K562 (cell line): Measurements from ENCODE around the gene PYCR2. TPM values are rescaled to one million over a fixed set of nuclear protein-coding genes. Genes with fewer than 3 reads are reported as not detected.
A peak's percentile ranks its signal among the peaks of the same experiment; 100 is the strongest.

Source experiments
- BACH1 ChIP-seq: fragments of 200-800 bp; sonication (Bioruptor generic); IDR thresholded peaks from 2 replicates; pipeline ENCODE4 v1.6.1; 2016; ENCODE audit warnings: missing genetic modification characterization, missing compliant biosample characterization
- CBFA2T3 ChIP-seq: fragments of 450-650 bp; IDR thresholded peaks from 2 replicates; pipeline ENCODE4 v1.6.1; 2017
- CBX5 ChIP-seq: IDR thresholded peaks from 2 replicates; pipeline ENCODE4 v1.6.1; 2014; ENCODE audit warnings: low read depth, borderline replicate concordance
- IFI16 ChIP-seq: fragments of 250-450 bp; sonication (Bioruptor Pico); IDR thresholded peaks from 2 replicates; pipeline ENCODE4 v2.1.2; 2022; ENCODE audit warnings: mild to moderate bottlenecking, inconsistent platforms
- KAT8 ChIP-seq: fragments of 450-650 bp; IDR thresholded peaks from 2 replicates; pipeline ENCODE4 v1.6.1; 2016; ENCODE audit warnings: low read depth, mild to moderate bottlenecking
- KLF6 ChIP-seq: fragments of 250-450 bp; sonication (Bioruptor Pico); IDR thresholded peaks from 2 replicates; pipeline ENCODE4 v1.4.0; 2020; ENCODE audit warnings: mild to moderate bottlenecking, moderate library complexity, borderline replicate concordance
- PCBP1 ChIP-seq: fragments of 200-400 bp; formaldehyde crosslinking; IDR thresholded peaks from 2 replicates; pipeline ENCODE4 v1.6.1; 2018; ENCODE audit warnings: mild to moderate bottlenecking, low read depth, low read length; ENCODE audit not compliant: poor library complexity, severe bottlenecking
- PRMT5 ChIP-seq: sonication (generic); formaldehyde crosslinking; IDR thresholded peaks from 2 replicates; pipeline ENCODE4 v1.5.0; 2020; ENCODE audit warnings: missing genetic modification reagents
- PTTG1 ChIP-seq: fragments of 450-650 bp; IDR thresholded peaks from 2 replicates; pipeline ENCODE4 v1.6.1; 2016; ENCODE audit warnings: low read depth, mild to moderate bottlenecking, missing genetic modification characterization, missing compliant biosample characterization
- SMAD4 ChIP-seq: fragments of 250-450 bp; sonication (Bioruptor Pico); conservative IDR thresholded peaks from 2 replicates; pipeline ENCODE4 v1.8.0; 2021; ENCODE audit warnings: inconsistent platforms, mild to moderate bottlenecking, moderate library complexity
- SMARCA5 ChIP-seq: fragments of 450-650 bp; IDR thresholded peaks from 2 replicates; pipeline ENCODE4 v1.6.1; 2016
- YBX1 ChIP-seq: fragments of 450-650 bp; IDR thresholded peaks from 2 replicates; pipeline ENCODE4 v1.7.1; 2016; ENCODE audit warnings: mild to moderate bottlenecking
- ZNF79 ChIP-seq: fragments of 250-450 bp; sonication (Bioruptor Pico); IDR thresholded peaks from 2 replicates; pipeline ENCODE4 v1.4.0; 2020; ENCODE audit warnings: low read depth, mild to moderate bottlenecking, moderate library complexity
- polyA plus RNA-seq, 8 experiments: library from polyadenylated mRNA; depleted of rRNA in 4 of 8; stranded (reverse) in 5 of 8; unstranded in 3 of 8; fragments of >200 nt; fragmentation: Nextera tagmentation in 2 of 8; fragmentation: Illumina TruSeq in 1 of 8; extraction: Ambion mirVana in 2 of 8; extraction: Trizol in 1 of 8; gene quantifications; 2 replicates each; pipeline versions ENCODE4 v1.2.1 to v1.2.3, GENCODE V29; 2011 to 2014; ENCODE audit warnings: inconsistent platforms in 1 of 8, missing spikeins in 1 of 8
- total RNA-seq, 7 experiments: library from RNA; depleted of rRNA in 6 of 7; stranded (reverse); fragments of >200 nt in 6 of 7; fragmentation: Illumina TruSeq in 2 of 7; extraction: Trizol in 2 of 7; gene quantifications; 2 replicates each; pipeline versions ENCODE4 v1.2.1 to v1.2.3, GENCODE V29; 2011 to 2021; ENCODE audit warnings: low replicate concordance in 1 of 7
- TF ChIP-seq, protein P1 (sequence below): fragments of 450-650 bp; IDR thresholded peaks from 2 replicates; pipeline ENCODE4 v1.6.1; 2017; ENCODE audit warnings: antibody characterized with exemption, mild to moderate bottlenecking
- TF ChIP-seq, protein P2 (sequence below): fragments of 450-650 bp; IDR thresholded peaks from one replicate; pipeline ENCODE4 v1.6.1; 2018; ENCODE audit warnings: mild to moderate bottlenecking, moderate library complexity; ENCODE audit not compliant: partially characterized antibody
- TF ChIP-seq, protein P3 (sequence below): IDR thresholded peaks from 2 replicates; pipeline ENCODE4 v1.6.1; 2011; ENCODE audit not compliant: insufficient read length; ENCODE audit errors: extremely low read depth
- TF ChIP-seq, protein P4 (sequence below): fragments of 450-650 bp; IDR thresholded peaks from 2 replicates; pipeline ENCODE4 v1.7.1; 2018; ENCODE audit warnings: mild to moderate bottlenecking, low read depth; ENCODE audit not compliant: partially characterized antibody
- TF ChIP-seq, protein P5 (sequence below): fragments of 250-450 bp; sonication (Bioruptor Pico); IDR thresholded peaks from 2 replicates; pipeline ENCODE4 v1.8.0; 2021; ENCODE audit warnings: mild to moderate bottlenecking, moderate library complexity

The PYCR2 gene
- total and polyA plus RNA-seq, 9 of the 15 experiments (the other 6 are each of a cell fraction or from before 2014, with no cell fraction given), result 5.5 to 219 (median 127) TPM

DNA sequence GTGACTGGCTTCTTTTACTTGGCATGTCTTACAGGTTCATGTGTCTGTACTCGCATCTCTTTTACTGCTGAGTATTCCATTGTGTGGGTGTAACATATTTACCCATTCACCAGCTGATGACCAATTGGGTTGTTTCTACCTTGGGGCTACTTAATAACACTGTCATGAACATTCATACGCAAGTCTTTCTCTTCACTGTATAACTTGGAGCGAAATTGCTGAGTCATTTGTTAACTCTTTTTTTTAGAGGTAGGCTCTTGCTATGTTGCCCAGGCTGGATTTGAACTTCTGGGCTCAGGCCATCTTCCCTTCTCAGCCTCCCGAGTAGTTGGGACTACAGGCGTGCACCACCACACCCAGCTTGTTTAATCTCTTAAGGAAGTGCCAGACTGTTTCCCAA, 6.5 kb downstream of the PYCR2 start (continued):
- TF ChIP-seq, protein P1, sequence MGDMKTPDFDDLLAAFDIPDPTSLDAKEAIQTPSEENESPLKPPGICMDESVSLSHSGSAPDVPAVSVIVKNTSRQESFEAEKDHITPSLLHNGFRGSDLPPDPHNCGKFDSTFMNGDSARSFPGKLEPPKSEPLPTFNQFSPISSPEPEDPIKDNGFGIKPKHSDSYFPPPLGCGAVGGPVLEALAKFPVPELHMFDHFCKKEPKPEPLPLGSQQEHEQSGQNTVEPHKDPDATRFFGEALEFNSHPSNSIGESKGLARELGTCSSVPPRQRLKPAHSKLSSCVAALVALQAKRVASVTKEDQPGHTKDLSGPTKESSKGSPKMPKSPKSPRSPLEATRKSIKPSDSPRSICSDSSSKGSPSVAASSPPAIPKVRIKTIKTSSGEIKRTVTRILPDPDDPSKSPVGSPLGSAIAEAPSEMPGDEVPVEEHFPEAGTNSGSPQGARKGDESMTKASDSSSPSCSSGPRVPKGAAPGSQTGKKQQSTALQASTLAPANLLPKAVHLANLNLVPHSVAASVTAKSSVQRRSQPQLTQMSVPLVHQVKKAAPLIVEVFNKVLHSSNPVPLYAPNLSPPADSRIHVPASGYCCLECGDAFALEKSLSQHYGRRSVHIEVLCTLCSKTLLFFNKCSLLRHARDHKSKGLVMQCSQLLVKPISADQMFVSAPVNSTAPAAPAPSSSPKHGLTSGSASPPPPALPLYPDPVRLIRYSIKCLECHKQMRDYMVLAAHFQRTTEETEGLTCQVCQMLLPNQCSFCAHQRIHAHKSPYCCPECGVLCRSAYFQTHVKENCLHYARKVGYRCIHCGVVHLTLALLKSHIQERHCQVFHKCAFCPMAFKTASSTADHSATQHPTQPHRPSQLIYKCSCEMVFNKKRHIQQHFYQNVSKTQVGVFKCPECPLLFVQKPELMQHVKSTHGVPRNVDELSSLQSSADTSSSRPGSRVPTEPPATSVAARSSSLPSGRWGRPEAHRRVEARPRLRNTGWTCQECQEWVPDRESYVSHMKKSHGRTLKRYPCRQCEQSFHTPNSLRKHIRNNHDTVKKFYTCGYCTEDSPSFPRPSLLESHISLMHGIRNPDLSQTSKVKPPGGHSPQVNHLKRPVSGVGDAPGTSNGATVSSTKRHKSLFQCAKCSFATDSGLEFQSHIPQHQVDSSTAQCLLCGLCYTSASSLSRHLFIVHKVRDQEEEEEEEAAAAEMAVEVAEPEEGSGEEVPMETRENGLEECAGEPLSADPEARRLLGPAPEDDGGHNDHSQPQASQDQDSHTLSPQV, result 0 out of 2 replicates have a peak, but pooled peaks have one; percentile 32
- TF ChIP-seq IFI16 (CRISPR knock-in tag) (no peak), KLF6 (CRISPR knock-in tag) (no peak), BACH1 (tag) (peak; percentile 87; the same call in 1 of the 2 replicates), CBFA2T3 (no peak), PTTG1 (tag) (no peak), SMAD4 (0 out of 2 replicates have a peak, but pooled peaks have one; percentile 33), ZNF79 (CRISPR knock-in tag) (no peak), KAT8 (no peak), PCBP1 (no peak), PRMT5 (CRISPR knock-in tag) (no peak), CBX5 (no peak), YBX1 (no peak), SMARCA5 (0 out of 2 replicates have a peak, but pooled peaks have one; percentile 50)
- TF ChIP-seq, protein P2, sequence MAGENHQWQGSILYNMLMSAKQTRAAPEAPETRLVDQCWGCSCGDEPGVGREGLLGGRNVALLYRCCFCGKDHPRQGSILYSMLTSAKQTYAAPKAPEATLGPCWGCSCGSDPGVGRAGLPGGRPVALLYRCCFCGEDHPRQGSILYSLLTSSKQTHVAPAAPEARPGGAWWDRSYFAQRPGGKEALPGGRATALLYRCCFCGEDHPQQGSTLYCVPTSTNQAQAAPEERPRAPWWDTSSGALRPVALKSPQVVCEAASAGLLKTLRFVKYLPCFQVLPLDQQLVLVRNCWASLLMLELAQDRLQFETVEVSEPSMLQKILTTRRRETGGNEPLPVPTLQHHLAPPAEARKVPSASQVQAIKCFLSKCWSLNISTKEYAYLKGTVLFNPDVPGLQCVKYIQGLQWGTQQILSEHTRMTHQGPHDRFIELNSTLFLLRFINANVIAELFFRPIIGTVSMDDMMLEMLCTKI, result no peak
- TF ChIP-seq, protein P3, sequence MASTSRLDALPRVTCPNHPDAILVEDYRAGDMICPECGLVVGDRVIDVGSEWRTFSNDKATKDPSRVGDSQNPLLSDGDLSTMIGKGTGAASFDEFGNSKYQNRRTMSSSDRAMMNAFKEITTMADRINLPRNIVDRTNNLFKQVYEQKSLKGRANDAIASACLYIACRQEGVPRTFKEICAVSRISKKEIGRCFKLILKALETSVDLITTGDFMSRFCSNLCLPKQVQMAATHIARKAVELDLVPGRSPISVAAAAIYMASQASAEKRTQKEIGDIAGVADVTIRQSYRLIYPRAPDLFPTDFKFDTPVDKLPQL, result no peak
- TF ChIP-seq, protein P4, sequence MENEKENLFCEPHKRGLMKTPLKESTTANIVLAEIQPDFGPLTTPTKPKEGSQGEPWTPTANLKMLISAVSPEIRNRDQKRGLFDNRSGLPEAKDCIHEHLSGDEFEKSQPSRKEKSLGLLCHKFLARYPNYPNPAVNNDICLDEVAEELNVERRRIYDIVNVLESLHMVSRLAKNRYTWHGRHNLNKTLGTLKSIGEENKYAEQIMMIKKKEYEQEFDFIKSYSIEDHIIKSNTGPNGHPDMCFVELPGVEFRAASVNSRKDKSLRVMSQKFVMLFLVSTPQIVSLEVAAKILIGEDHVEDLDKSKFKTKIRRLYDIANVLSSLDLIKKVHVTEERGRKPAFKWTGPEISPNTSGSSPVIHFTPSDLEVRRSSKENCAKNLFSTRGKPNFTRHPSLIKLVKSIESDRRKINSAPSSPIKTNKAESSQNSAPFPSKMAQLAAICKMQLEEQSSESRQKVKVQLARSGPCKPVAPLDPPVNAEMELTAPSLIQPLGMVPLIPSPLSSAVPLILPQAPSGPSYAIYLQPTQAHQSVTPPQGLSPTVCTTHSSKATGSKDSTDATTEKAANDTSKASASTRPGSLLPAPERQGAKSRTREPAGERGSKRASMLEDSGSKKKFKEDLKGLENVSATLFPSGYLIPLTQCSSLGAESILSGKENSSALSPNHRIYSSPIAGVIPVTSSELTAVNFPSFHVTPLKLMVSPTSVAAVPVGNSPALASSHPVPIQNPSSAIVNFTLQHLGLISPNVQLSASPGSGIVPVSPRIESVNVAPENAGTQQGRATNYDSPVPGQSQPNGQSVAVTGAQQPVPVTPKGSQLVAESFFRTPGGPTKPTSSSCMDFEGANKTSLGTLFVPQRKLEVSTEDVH, result no peak
- TF ChIP-seq, protein P5, sequence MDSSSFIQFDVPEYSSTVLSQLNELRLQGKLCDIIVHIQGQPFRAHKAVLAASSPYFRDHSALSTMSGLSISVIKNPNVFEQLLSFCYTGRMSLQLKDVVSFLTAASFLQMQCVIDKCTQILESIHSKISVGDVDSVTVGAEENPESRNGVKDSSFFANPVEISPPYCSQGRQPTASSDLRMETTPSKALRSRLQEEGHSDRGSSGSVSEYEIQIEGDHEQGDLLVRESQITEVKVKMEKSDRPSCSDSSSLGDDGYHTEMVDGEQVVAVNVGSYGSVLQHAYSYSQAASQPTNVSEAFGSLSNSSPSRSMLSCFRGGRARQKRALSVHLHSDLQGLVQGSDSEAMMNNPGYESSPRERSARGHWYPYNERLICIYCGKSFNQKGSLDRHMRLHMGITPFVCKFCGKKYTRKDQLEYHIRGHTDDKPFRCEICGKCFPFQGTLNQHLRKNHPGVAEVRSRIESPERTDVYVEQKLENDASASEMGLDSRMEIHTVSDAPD (CRISPR knock-in tag), result no peak
